HG03025 (cell line): ENCODE measurements around the gene ATP1A1.

ENCODE experiments used
- ATAC-seq: cut with Tn5 transposase; IDR thresholded peaks from one replicate; pipeline ENCODE4 v1.9.1; 2021; ENCODE audit warnings: mild to moderate bottlenecking, moderate library complexity; ENCODE audit not compliant: unreplicated experiment, low FRiP score

The ATP1A1 gene

DNA sequence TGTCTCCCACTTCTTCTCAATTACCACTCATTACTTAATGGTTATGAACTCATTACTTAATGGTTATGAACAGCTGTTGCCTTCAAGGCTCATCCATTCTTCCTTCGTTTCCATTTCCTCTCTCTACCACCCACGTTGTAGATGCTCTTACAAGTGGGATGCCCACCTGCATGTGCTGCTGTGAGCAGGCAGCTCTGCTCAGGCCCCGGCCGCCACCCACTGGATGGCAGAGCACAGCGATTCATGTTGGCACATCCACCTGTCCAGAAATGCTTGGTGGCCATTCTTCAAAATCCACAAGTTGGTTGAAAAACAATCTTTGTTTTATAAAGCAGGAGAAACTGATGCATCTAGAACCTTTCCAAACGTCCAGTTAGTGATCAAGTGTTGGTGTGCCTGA, 14.5 kb downstream of the ATP1A1 start:
- ATAC-seq = no peak

DNA sequence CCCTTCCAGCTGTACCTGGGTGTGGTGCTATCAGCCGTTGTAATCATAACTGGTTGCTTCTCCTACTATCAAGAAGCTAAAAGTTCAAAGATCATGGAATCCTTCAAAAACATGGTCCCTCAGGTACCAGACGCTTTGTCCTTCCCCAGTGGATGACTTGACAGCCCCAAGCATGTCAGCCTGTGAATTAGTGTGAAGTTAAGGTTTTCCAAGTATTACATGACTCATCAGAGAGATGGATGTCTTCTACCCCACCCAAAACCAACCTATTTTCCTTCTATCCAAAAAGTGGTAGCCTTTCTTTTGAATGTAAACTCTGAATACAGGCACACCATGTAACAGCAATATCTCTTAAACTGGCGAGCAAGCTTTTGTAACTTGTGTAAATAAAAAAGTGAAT, 15.1 kb downstream of the ATP1A1 start:
- ATAC-seq = no peak

DNA sequence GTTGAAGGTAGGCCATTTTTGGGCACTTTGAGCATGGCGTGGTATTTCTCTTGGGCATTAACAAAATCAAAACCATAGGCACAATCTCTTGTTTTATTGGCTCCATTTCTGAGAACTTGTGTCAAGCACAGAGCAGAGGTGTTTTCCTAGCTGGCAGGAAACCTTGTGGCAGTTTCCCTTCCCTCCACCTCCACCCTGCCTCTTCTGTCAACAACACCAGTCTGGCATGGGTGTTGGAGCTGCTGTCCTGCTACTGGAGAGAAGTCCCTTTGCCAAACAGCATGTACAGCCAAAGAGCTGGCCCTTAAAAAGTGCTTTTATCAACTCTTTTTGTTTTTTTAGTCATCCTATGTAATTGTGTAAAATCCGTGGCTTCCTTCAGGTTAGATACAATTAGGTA, 16.0 kb downstream of the ATP1A1 start:
- ATAC-seq = no peak

DNA sequence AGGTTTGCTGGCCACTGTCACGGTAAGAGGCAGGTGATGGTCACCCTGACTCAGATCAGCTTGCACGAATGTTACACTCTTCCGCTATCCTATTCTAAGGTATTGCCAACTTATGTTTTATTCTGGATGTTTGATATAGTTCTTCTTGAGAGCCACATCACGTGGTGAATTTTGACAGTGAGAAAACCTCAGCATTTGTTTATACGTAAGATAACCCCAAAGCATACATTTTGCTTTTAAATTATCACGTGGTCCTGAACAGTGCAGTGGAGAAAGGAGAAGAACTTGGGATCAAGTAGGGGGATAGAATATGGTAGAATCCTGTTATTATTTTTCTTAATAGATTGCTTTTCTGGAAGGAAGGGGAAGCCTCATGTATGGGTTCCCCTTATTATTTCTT, 16.6 kb downstream of the ATP1A1 start:
- no peak for ATAC-seq

DNA sequence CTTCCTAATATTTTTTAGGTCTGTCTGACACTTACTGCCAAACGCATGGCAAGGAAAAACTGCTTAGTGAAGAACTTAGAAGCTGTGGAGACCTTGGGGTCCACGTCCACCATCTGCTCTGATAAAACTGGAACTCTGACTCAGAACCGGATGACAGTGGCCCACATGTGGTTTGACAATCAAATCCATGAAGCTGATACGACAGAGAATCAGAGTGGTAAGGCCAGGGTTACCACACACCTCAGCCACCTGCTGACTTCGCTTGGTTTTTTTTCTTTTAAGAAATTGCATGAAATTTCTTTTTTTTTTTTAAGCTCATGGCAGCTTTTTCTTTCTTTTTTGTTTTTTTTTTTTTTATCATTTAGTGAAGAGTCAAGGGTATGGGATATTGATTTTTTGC, 17.2 kb downstream of the ATP1A1 start:
- ATAC-seq = no peak

DNA sequence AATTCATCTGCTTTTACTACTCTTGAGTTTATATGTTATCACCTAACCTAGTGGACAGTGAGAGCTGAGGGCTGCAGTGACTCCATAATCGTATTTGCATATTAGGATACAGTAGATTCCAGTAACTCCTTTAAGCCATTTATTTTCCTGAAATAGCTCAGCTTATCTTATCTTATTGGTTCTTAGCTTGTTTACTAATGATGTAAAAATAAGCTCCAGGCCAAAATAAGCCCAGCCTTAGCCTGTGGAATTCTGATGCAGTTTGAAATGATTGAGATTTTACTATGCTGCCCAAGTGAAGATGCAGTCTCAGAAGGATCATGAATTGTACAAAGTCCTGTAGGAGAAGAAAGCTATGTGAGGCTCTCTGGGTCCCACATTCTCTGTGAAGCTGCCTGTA, 18.1 kb downstream of the ATP1A1 start:
- ATAC-seq = no peak

DNA sequence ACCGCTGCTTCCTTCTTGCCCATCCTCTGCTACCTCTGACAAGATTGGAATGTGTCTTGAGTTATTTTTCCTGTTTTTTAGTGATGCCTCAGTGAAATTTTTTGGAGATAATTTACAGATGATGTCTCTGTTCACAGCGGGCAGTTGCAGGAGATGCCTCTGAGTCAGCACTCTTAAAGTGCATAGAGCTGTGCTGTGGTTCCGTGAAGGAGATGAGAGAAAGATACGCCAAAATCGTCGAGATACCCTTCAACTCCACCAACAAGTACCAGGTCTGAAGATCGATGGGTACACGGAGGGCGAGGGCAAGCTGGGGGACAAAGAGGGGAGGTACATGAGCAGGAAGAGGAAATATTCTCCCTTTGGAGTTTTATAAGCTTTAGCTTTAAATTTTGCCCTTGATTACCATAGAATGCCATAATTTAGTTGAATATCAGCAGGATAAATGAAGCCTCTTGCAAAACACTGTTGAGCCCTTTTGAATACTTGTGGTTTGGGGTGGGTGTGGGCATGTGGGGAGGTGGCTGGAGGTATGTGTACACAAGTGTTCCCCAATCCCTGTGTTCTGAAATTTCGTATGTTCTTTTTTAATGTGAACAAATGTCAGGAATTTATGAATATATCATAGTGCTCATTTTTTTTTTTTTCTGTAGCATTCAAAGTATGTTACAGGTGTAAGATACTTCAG, 19.8 kb downstream of the ATP1A1 start:
- no peak for ATAC-seq

DNA sequence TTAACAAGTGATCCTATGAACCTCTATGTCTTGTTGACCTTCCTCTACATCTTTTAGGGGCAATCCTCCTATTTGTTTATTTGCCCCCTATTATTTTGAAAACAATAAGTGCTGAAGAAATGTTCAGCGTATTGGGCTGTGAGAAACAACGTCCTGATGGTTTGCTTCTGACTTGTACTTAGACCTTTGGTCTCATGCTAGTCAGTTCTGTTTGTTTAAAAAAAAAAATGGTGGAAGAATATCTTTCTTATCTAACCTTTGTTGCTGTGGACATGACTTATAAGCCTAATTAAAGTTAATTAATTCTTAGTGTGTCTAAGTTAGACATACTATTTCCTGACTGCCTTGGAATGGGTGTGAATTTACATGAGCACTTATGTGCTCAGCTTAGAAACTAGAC, 20.7 kb downstream of the ATP1A1 start:
- no peak for ATAC-seq

DNA sequence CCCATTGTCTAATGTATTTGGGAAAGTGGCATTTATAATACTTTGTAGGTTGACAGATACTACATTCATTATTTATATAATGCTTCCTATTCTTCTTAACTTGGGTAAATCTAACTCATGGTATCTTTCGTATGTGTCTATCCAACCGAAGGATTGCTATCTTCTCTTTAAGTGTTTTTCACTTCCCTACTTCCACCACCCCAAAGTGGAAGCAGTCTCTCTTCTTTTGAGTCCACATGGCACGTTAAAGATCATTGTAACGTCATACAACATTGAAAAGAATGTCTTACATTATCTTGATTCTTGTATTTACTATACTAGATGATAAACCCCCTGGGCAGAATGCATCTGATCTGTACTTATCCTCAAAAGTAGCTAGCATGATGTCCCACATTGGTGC, 21.2 kb downstream of the ATP1A1 start:
- no peak for ATAC-seq

DNA sequence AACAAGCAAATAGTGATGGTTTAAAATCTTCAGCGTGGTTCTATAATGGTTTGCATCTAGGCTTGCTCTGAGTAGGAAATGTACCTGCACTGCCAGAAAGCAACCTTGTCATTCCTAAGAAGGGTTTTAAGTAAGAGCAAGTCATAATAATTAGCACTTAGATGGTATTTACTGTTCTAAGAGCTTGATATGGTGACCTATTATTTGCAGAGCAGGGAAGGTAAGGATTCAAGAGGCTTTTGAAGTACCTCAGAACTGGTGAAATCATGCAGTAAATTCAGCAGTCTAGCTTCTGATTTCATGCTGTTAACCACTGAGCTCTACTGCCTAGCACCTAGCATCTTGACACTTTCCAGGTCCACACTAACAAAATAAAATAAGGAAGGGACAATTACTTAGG, 23.7 kb downstream of the ATP1A1 start:
- ATAC-seq = no peak

DNA sequence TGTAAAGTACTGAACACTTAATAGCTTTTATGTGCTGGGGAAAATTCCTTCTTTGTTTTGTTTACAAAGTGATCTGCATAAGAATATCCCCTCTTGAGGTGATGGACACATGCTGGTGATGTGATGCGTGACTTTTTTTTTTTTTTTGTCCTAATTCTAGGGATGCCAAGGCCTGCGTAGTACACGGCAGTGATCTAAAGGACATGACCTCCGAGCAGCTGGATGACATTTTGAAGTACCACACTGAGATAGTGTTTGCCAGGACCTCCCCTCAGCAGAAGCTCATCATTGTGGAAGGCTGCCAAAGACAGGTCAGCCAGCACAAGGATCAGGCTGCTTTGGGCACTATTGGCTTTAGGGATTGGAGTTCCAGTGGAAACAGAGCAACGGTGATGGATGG, 24.7 kb downstream of the ATP1A1 start:
- ATAC-seq = no peak

DNA sequence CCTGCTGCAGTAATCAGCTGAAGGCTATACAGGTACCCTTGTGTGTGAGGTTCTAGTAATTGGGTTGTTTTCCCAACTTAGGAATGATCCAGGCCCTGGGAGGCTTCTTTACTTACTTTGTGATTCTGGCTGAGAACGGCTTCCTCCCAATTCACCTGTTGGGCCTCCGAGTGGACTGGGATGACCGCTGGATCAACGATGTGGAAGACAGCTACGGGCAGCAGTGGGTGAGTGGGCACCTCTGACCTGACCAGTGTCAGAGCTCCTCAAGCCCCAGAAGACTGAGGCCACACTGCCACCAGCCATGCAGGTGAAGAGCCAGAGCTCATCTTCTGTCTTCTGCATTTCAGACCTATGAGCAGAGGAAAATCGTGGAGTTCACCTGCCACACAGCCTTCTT, 27.7 kb downstream of the ATP1A1 start:
- ATAC-seq = no peak

DNA sequence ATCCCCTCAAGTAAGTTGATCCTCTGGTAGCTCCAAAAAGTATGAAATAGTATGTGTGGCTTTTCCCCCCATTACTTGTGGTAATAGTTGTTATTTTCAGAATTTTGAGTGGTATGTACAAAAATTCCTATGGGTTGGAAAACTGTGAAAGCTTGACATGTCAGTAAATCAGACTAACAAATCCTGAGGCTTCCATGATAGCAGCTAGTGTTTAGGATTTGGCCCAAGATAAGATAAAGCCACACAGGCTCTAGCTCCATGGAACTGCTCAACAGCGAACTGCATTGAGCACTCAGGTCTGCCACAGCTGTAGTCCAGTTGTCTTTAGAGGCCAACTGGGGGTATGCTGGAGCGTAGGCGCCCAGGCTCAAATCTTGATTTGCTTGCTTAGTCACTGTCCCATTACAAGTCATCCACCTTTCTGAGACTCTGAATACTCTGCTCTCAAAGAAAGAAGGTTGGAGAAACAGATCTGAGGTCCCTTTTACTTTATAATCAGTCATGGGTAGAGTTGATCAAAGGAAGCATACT, 28.7 kb downstream of the ATP1A1 start:
- no peak for ATAC-seq

DNA sequence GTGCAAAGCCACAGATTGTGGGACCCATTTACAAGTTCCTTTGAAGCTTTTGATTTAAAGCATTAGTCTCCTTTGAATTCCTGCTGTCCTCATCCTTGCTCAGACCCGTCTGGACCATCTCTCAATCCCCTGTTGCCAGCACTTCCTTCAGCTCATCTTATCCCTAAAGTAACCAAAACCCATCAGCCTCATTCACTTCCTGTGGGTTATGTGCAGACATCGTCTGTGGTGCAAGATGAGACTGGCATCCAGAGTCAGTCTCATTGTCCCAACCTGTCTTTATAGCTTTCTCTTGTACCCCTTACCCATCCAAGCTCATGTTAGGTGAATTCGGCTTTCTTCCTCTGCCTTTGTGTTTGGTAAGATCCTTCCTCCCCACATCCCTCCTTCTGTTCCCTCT, 29.3 kb downstream of the ATP1A1 start:
- no peak for ATAC-seq

DNA sequence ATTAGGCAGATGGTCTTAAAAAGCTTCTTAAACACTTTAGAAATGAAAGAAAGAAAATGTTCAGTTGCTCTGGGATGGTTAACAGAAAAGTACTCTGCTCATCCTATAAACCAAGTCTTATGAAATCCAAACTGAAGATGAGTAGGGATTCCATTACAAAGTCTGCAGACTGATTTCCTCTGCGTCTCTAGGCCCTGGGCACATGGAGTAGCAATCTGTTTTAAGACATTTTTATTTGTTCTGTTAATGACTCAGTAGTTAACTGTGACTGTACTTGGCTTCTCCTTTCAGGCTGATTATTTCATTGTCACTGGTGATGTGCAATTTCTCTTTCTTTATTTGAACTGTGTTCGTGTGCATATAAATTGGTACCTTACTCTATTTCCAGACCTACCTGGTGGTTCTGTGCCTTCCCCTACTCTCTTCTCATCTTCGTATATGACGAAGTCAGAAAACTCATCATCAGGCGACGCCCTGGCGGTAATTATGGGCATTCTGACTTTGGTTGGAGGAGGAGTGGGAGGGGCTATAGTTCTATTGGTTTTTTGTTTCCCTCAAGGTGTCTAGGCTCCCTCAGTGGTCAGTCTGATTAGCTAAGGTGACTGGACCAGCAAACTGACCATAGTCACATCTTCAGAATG, 30.6 kb downstream of the ATP1A1 start:
- ATAC-seq = no peak

DNA sequence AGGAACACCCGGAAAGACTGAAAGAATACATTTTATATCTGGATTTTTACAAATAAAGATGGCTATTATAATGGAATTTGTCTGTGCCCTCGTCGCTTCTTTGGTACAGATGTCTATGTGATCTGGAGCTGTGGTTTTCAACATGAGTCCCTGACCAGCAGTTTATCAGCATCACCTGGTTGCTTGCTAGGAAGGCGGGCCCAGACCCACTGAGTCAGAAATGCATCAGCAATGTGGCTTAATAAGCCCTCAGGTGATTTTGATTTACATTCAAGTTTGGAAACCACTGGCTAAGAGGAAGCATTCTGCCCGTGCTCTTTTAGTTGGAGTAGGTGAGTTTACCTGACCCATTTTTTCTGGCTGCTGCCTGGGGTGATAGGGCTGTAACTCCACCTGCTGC, 31.7 kb downstream of the ATP1A1 start:
- no peak for ATAC-seq

DNA sequence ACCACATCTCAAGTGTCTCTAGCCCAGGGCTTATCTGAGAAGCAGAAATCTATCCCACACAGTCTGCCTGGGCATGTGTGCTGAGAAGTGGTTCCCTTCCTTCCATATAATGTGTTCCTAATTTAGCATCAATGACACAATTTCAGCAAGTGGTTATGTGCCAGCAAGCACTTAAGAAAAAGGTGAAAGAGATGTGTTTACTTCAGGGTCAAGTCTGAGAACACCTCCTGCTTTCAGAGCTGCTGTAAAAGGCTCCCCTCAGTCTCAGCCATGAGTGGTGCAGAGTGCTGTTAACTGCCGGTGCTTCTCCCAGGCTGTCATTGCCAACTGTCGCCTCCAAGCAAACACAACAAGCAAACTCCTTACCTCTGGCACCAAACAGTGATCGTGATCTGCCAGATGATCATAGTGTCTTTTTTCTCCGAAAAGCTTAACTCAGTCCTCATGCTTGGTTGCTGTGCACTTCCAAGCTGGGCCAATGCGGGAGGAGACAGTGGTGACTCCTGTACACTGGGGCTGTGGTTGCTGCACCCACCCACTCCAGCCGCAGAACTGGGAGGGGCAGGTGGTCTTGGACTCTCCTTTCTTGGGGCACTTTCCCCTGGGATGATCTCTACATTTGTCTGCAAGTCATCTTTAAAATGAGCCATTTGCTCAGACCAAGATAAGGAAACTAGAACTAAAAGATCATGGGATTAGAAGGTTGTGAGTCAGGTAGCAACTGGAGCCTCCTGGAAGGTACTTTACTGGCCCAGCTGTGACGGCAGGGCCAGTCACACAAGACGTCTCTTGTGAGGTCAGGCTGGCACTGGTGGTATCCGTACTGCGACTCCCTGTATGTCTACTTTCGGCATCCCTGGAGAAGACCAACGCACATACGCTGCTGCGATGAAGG, 32.4 kb downstream of the ATP1A1 start:
- no peak for ATAC-seq

DNA sequence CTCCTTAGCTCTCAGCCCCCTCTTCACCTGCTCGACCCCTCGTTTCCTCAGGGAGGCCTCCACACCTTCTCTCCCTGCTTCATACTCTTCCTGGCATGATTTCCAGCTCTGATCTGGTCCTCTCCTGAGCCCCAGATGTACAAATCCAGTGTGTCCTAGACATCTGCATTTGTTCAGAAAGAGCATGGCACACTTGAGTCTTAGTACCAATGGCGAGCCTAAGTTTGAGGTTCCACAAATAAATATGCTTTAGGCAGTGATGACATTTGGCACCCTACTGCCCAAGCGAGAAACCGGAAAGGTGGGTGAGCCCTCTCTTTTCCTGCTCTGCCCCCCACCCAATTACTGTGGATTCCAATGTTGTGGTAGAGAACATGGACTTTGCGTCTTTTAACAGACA, 34.0 kb downstream of the ATP1A1 start:
- no peak for ATAC-seq

DNA sequence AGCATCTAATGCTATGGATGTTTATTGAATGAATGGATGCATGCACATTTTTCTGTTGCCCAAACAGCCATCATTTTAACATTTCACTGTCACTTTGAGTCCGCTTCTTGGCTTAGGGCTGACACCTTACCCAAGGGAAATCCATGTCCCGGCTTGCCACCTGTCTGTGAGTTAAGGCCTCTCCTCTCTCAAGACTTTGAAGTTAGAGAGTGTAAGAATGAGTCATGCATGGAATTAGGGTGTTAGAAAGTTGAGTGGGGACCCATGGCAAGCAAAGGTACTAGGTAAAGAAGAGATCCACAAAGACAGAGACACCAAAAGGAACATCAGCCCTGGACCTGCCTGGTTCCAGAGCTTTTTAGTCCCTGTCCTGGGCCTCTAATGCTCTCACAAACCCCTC, 35.1 kb downstream of the ATP1A1 start:
- no peak for ATAC-seq

DNA sequence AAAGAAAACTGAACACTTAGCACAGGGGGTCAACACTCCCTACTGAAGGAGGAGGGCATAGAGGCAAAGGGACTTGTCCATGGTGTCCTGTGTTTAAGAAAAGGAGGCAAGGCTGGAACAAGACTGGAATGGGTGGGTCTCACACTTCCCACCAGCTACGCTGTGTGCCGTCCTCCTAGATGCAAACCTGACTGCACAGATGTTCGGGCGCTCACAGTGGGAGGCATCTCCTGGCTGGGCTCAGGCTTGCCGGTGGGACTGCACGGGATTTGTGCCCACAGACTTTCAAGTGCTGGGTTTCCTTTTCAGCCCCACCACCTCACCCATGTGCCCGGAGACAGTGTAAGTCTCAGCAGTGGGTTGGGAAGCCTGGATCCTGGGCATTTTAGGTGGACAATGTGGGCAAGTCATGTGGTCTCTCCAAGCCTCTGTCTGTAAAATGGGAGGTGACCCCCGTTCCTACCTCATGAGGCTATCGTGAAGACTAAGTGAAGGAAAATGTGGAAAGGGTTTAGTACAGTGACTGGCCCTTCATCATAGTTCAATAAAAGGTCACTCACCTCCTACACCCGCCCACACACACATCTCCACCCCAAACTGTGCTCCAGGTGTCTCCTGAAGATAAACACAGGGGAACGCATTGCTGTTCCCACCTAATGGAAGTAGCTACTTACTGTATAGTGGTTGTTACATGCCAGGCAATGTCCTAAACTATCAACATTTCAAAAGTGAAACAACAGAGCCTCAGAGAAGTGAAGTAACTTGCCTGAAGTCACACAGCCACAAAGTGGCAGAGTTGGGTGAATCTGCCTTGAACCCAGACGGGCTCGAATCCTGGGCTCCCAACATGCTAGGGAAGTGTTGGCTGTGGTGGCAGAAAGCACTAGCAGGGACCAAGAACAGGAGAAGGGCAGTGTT, 36.0 kb downstream of the ATP1A1 start:
- no peak for ATAC-seq
